ENCODE data around the gene SH3RF3. TPM values are rescaled to one million over a fixed set of nuclear protein-coding genes. Genes with fewer than 3 reads are reported as not detected.

The SH3RF3 gene
- total and polyA plus RNA-seq, 4 donors = 2.9 to 9.7 (median 8.6) TPM

DNA sequence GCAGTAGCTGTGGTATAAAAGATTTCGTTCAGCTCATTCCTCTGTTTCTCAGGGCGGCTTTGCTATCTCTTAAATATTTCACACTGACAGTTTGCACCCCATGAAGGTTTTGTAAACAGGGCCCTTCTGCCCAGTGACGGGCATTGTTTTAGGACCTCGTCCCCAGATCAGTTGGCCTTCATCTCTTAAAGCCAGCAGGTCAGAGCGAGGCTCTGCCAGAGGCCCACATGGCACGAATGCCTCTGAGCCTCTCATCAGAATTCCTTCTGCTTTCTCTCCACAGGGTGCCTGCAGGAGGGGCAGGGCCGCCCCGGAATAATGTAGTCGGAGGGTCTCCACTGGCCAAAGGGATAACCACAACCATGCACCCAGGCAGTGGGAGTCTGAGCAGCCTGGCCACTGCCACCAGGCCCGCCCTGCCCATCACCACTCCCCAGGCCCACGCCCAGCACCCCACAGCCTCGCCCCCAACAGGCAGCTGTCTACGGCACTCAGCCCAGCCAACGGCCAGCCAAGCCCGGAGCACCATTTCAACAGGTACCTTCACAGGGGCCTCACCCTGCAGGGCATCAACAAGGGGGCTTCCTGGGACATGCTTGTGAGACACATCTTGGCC is 307.7 kb downstream of the SH3RF3 start:
- Histone ChIP-seq H3K27me3 (ENCODE audit: control insufficient read depth in 3 of 3, insufficient read depth in 3 of 3, low read length in 2 of 3) (no peaks in the 10 kb centered on the region), H3K4me1 (ENCODE audit: control insufficient read depth in 5 of 5, insufficient read depth in 5 of 5, low read length in 5 of 5) (peaks cover 0 to 7% (median 7%) of the 10 kb centered on the region in 5 donors), H3K36me3 (ENCODE audit: control insufficient read depth in 4 of 4, insufficient read depth in 4 of 4, low read length in 4 of 4) (peaks cover 0 to 5% (median 5%) of the 10 kb centered on the region in 4 donors), H3K9me3 (ENCODE audit: control insufficient read depth in 4 of 4, insufficient read depth in 3 of 4, low read length in 3 of 4) (peaks cover 0 to 3% (median 0%) of the 10 kb centered on the region in 4 donors), H3K9ac (ENCODE audit: insufficient read depth in 1 of 2, low read length in 2 of 2) (no peak overlapping the region), H3K27ac (ENCODE audit: low read depth in 1 of 2, low read length in 1 of 2) (peak overlapping the region; percentile 43 to 44), H3K4me3 (no peak overlapping the region)
- TF ChIP-seq, protein P1, sequence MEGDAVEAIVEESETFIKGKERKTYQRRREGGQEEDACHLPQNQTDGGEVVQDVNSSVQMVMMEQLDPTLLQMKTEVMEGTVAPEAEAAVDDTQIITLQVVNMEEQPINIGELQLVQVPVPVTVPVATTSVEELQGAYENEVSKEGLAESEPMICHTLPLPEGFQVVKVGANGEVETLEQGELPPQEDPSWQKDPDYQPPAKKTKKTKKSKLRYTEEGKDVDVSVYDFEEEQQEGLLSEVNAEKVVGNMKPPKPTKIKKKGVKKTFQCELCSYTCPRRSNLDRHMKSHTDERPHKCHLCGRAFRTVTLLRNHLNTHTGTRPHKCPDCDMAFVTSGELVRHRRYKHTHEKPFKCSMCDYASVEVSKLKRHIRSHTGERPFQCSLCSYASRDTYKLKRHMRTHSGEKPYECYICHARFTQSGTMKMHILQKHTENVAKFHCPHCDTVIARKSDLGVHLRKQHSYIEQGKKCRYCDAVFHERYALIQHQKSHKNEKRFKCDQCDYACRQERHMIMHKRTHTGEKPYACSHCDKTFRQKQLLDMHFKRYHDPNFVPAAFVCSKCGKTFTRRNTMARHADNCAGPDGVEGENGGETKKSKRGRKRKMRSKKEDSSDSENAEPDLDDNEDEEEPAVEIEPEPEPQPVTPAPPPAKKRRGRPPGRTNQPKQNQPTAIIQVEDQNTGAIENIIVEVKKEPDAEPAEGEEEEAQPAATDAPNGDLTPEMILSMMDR (IDR thresholded peaks at IDR 0.05; ENCODE audit: control extremely low read depth, extremely low read depth) = no peak
- DNase-seq (no peak), ATAC-seq (ENCODE audit: insufficient read depth, low FRiP score) (no peak)
- 90 to 92% methylated on average over 15 of the region's 15 CpGs for WGBS, 2 donors

DNA sequence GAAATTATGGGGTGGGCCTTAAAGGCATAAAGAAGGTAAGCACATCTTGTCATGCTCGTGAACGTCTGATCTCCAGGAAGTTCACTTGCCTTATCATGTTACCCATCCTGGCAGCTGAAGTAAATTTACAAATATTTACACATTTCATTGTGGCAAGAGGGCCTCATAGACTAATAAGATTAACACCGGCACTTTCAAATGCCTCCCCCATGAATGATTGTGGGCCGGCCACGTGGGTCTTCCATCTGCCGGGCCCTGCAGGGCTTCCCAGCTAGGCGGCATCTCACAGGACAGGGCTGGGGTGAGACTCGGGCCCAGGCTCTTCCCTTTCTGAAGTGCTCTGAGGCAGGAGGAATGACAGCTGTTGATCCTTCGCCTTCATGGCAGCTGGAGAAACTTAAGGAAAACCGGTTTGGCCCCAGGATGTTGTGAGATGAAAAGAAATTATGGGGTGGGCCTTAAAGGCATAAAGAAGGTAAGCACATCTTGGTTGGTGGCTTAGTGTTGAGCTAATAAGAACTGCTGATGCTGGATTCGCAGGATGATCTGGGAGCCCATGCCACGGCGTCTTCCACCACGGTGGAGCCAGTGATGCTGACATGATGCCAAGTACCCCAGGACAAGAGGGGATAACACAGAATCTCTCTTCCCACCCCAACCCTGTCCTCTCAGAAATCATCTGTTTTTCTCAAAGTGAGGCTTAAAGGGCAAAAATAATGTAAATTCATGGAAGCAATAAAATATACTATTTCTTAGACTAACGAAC is 308.5 kb downstream of the SH3RF3 start:
- no peak for ATAC-seq (ENCODE audit: insufficient read depth, low FRiP score)
- Histone ChIP-seq H3K36me3 (ENCODE audit: control insufficient read depth in 4 of 4, insufficient read depth in 4 of 4, low read length in 4 of 4) (peaks cover 0 to 5% (median 4%) of the 10 kb centered on the region in 4 donors), H3K4me3 (no peak overlapping the region), H3K4me1 (ENCODE audit: control insufficient read depth in 5 of 5, insufficient read depth in 5 of 5, low read length in 5 of 5) (peaks cover 0 to 7% (median 7%) of the 10 kb centered on the region in 5 donors), H3K9me3 (ENCODE audit: control insufficient read depth in 4 of 4, insufficient read depth in 3 of 4, low read length in 3 of 4) (peaks cover 0 to 3% (median 0%) of the 10 kb centered on the region in 4 donors), H3K9ac (ENCODE audit: insufficient read depth in 1 of 2, low read length in 2 of 2) (no peak overlapping the region), H3K27ac (ENCODE audit: low read depth in 1 of 2, low read length in 1 of 2) (no peak overlapping the region), H3K27me3 (ENCODE audit: control insufficient read depth in 3 of 3, insufficient read depth in 3 of 3, low read length in 2 of 3) (no peaks in the 10 kb centered on the region)
- WGBS, 2 donors = 69 to 78% methylated on average over 15 of the region's 15 CpGs
- DNase-seq = peak; percentile 8 to 45 (median 34)
- TF ChIP-seq, protein P1 (IDR thresholded peaks at IDR 0.05; ENCODE audit: control extremely low read depth, extremely low read depth) = no peak

DNA sequence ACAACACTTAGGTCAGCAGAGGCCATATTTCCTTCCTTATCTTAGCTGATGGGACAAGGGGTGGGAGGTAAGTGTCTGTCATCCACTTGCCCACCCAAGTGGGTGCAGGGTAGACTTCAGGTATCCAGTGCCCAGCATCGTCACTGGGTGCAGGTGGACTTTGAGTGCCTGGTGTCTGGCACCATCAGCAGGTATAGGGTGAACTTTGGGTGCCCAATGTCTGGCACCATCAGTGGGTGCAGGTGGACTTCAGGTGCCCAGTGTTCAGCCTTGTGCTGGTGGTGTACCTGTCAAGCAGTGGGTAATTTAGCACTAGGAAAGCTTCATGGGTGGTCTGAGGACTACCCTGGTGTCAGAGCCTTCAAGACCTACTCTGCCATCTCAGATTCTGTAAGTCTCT is 309.1 kb downstream of the SH3RF3 start:
- TF ChIP-seq, protein P1 (IDR thresholded peaks at IDR 0.05; ENCODE audit: control extremely low read depth, extremely low read depth) = no peak
- Histone ChIP-seq H3K9ac (ENCODE audit: insufficient read depth in 1 of 2, low read length in 2 of 2) (no peak overlapping the region), H3K36me3 (ENCODE audit: control insufficient read depth in 4 of 4, insufficient read depth in 4 of 4, low read length in 4 of 4) (peaks cover 0 to 5% (median 2%) of the 10 kb centered on the region in 4 donors), H3K27me3 (ENCODE audit: control insufficient read depth in 3 of 3, insufficient read depth in 3 of 3, low read length in 2 of 3) (no peaks in the 10 kb centered on the region), H3K4me1 (ENCODE audit: control insufficient read depth in 5 of 5, insufficient read depth in 5 of 5, low read length in 5 of 5) (peaks cover 0 to 7% (median 7%) of the 10 kb centered on the region in 5 donors), H3K9me3 (ENCODE audit: control insufficient read depth in 4 of 4, insufficient read depth in 3 of 4, low read length in 3 of 4) (peaks cover 0 to 1% (median 0%) of the 10 kb centered on the region in 4 donors), H3K27ac (ENCODE audit: low read depth in 1 of 2, low read length in 1 of 2) (no peak overlapping the region), H3K4me3 (no peak overlapping the region)
- DNase-seq = no peak
- WGBS, 2 donors = 94 to 100% methylated on average over 1 of the region's 1 CpG
- ATAC-seq (ENCODE audit: insufficient read depth, low FRiP score) = no peak

Data from lung (tissue), 12 donors.